Endothelial cell (in vitro differentiated cells): ENCODE data around the gene HDAC11. TPM values are rescaled to one million over a fixed set of nuclear protein-coding genes. Genes with fewer than 3 reads are reported as not detected.

Experiments used
- DNase-seq: peaks from one replicate; pipeline ENCODE4 v3.0.0; 2021; ENCODE audit warnings: low spot score
- H3K27ac Mint-ChIP-seq: one replicate; pipeline ENCODE4 v1.8.0; 2021; ENCODE audit warnings: mixed read lengths, inconsistent platforms; ENCODE audit not compliant: unreplicated experiment
- H3K27me3 Mint-ChIP-seq: one replicate; pipeline ENCODE4 v1.8.0; 2021; ENCODE audit warnings: mild to moderate bottlenecking, moderate library complexity, mixed read lengths, inconsistent platforms; ENCODE audit not compliant: unreplicated experiment
- H3K36me3 Mint-ChIP-seq: one replicate; pipeline ENCODE4 v1.8.0; 2021; ENCODE audit warnings: mild to moderate bottlenecking, low read depth, mixed read lengths, inconsistent platforms; ENCODE audit not compliant: unreplicated experiment
- H3K4me1 Mint-ChIP-seq: one replicate; pipeline ENCODE4 v1.8.0; 2021; ENCODE audit warnings: mild to moderate bottlenecking, mixed read lengths, inconsistent platforms; ENCODE audit not compliant: unreplicated experiment
- H3K4me3 Mint-ChIP-seq: one replicate; pipeline ENCODE4 v1.8.0; 2021; ENCODE audit warnings: mild to moderate bottlenecking, mixed read lengths, inconsistent platforms; ENCODE audit not compliant: unreplicated experiment
- H3K9me3 Mint-ChIP-seq: one replicate; pipeline ENCODE4 v1.8.0; 2021; ENCODE audit warnings: mixed read lengths, inconsistent platforms; ENCODE audit not compliant: unreplicated experiment
- CTCF ChIP-seq: fragments of 200-600 bp; sonication (generic); IDR thresholded peaks from one replicate; pipeline ENCODE4 v1.5.0; 2021; ENCODE audit warnings: antibody characterized with exemption; ENCODE audit not compliant: unreplicated experiment
- total RNA-seq: library from RNA; stranded (reverse); fragmentation: NEBNext Ultra II Directional; extraction: Animal tissue kit (Norgen Biotek cat#: 25700); gene quantifications from one replicate; pipeline ENCODE4 v1.2.1, GENCODE V29; 2021; ENCODE audit not compliant: unreplicated experiment

The HDAC11 gene
- total RNA-seq, 1 donor from 2014 or later = 14.8 TPM

GRCh38 chr3:13542142-13542541 lies 62.0 kb downstream of the HDAC11 start:
- H3K27me3 Mint-ChIP-seq = peaks cover 24% of the 10 kb centered on the region
- H3K36me3 Mint-ChIP-seq = peaks cover 7% of the 10 kb centered on the region
- H3K9me3 Mint-ChIP-seq = no peaks in the 10 kb centered on the region
- H3K4me1 Mint-ChIP-seq = peaks cover 14% of the 10 kb centered on the region
- DNase-seq = no peak
- TF ChIP-seq CTCF = no peak
- no peak overlapping the region for H3K4me3 Mint-ChIP-seq
- no peak overlapping the region for H3K27ac Mint-ChIP-seq

- peaks cover 12% of the 10 kb centered on the region for H3K36me3 Mint-ChIP-seq
Observed at GRCh38 chr3:13543253-13543652, 63.1 kb downstream of the HDAC11 start.

GRCh38 chr3:13544293-13544831 lies 64.3 kb downstream of the HDAC11 start:
- no peaks in the 10 kb centered on the region for H3K9me3 Mint-ChIP-seq
- no peak for TF ChIP-seq CTCF
- H3K27ac Mint-ChIP-seq = no peak overlapping the region
- H3K36me3 Mint-ChIP-seq = peaks cover 12% of the 10 kb centered on the region
- no peak overlapping the region for H3K4me3 Mint-ChIP-seq
- no peak for DNase-seq
- peaks cover 9% of the 10 kb centered on the region for H3K4me1 Mint-ChIP-seq
- H3K27me3 Mint-ChIP-seq = peaks cover 16% of the 10 kb centered on the region

More at GRCh38 chr3:13543253-13543652, 63.1 kb downstream of the HDAC11 start:
- no peak overlapping the region for H3K27ac Mint-ChIP-seq
- H3K9me3 Mint-ChIP-seq = no peaks in the 10 kb centered on the region
- peaks cover 12% of the 10 kb centered on the region for H3K4me1 Mint-ChIP-seq
- no peak for DNase-seq
- no peak overlapping the region for H3K4me3 Mint-ChIP-seq
- TF ChIP-seq CTCF = no peak
- peaks cover 21% of the 10 kb centered on the region for H3K27me3 Mint-ChIP-seq

GRCh38 chr3:13544951-13545651 lies 65.0 kb downstream of the HDAC11 start:
- Mint-ChIP-seq H3K27me3 (peaks cover 14% of the 10 kb centered on the region), H3K9me3 (no peaks in the 10 kb centered on the region), H3K4me1 (peaks cover 14% of the 10 kb centered on the region), H3K27ac (no peak overlapping the region), H3K36me3 (peaks cover 12% of the 10 kb centered on the region), H3K4me3 (no peak overlapping the region)
- no peak for DNase-seq
- TF ChIP-seq CTCF = no peak

GRCh38 chr3:13545952-13546454 lies 65.9 kb downstream of the HDAC11 start:
- Mint-ChIP-seq H3K27ac (no peak overlapping the region), H3K4me3 (no peak overlapping the region), H3K36me3 (peaks cover 12% of the 10 kb centered on the region), H3K9me3 (no peaks in the 10 kb centered on the region), H3K27me3 (peaks cover 11% of the 10 kb centered on the region), H3K4me1 (peaks cover 14% of the 10 kb centered on the region)
- no peak for TF ChIP-seq CTCF
- no peak for DNase-seq
